HL-60 (cell line): ENCODE results near the gene ZNF497.

Source experiments
- DNase-seq, 2 experiments: peaks; one replicate each; pipeline ENCODE4 v3.0.0-alpha.2; 2010 to 2020; ENCODE audit warnings: low read depth in 1 of 2, low spot score in 1 of 2
- H3K27ac ChIP-seq: fragments of 250-450 bp; sonication (Bioruptor Pico); replicated peaks from 2 replicates; pipeline ENCODE4 v1.5.1; 2020; ENCODE audit warnings: mild to moderate bottlenecking, moderate library complexity
- H3K27me3 ChIP-seq: fragments of 250-450 bp; sonication (Bioruptor Pico); 2 replicates; pipeline ENCODE4 v1.5.1; 2021; ENCODE audit warnings: mild to moderate bottlenecking, moderate library complexity; ENCODE audit not compliant: insufficient read depth, poor library complexity, severe bottlenecking
- H3K4me3 ChIP-seq: replicated peaks from 2 replicates; pipeline ENCODE4 v1.5.1; 2011; ENCODE audit warnings: mild to moderate bottlenecking, control low read depth, low read length; ENCODE audit not compliant: insufficient read depth
- GABPA ChIP-seq: IDR thresholded peaks from 2 replicates; pipeline ENCODE4 v1.6.1; 2012; ENCODE audit warnings: low read depth
- POLR2AphosphoS5 ChIP-seq: IDR thresholded peaks from 2 replicates; pipeline ENCODE4 v1.6.1; 2012; ENCODE audit warnings: low read depth
- SPI1 ChIP-seq: IDR thresholded peaks from 2 replicates; pipeline ENCODE4 v1.6.1; 2012; ENCODE audit warnings: low read depth, mild to moderate bottlenecking, borderline replicate concordance
- TF ChIP-seq, protein P1 (sequence below): IDR thresholded peaks from 2 replicates; pipeline ENCODE4 v1.6.1; 2012; ENCODE audit warnings: low read depth; ENCODE audit not compliant: insufficient replicate concordance
- TF ChIP-seq, protein P2 (sequence below): IDR thresholded peaks from one replicate; pipeline ENCODE4 v1.5.1; 2011; ENCODE audit warnings: low read length, control low read depth, inconsistent platforms; ENCODE audit not compliant: insufficient read depth

Gene ZNF497

GRCh38 chr19:58326501-58326913, 36.0 kb downstream of the ZNF497 start:
- H3K27ac ChIP-seq = peak overlapping the region; percentile 83
- no peaks in the 10 kb centered on the region for H3K27me3 ChIP-seq
- H3K4me3 ChIP-seq = peak overlapping the region; percentile 54
- TF ChIP-seq POLR2AphosphoS5 (no peak), SPI1 (no peak), GABPA (no peak)
- TF ChIP-seq, protein P1, sequence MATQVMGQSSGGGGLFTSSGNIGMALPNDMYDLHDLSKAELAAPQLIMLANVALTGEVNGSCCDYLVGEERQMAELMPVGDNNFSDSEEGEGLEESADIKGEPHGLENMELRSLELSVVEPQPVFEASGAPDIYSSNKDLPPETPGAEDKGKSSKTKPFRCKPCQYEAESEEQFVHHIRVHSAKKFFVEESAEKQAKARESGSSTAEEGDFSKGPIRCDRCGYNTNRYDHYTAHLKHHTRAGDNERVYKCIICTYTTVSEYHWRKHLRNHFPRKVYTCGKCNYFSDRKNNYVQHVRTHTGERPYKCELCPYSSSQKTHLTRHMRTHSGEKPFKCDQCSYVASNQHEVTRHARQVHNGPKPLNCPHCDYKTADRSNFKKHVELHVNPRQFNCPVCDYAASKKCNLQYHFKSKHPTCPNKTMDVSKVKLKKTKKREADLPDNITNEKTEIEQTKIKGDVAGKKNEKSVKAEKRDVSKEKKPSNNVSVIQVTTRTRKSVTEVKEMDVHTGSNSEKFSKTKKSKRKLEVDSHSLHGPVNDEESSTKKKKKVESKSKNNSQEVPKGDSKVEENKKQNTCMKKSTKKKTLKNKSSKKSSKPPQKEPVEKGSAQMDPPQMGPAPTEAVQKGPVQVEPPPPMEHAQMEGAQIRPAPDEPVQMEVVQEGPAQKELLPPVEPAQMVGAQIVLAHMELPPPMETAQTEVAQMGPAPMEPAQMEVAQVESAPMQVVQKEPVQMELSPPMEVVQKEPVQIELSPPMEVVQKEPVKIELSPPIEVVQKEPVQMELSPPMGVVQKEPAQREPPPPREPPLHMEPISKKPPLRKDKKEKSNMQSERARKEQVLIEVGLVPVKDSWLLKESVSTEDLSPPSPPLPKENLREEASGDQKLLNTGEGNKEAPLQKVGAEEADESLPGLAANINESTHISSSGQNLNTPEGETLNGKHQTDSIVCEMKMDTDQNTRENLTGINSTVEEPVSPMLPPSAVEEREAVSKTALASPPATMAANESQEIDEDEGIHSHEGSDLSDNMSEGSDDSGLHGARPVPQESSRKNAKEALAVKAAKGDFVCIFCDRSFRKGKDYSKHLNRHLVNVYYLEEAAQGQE = no peak
- TF ChIP-seq, protein P2, sequence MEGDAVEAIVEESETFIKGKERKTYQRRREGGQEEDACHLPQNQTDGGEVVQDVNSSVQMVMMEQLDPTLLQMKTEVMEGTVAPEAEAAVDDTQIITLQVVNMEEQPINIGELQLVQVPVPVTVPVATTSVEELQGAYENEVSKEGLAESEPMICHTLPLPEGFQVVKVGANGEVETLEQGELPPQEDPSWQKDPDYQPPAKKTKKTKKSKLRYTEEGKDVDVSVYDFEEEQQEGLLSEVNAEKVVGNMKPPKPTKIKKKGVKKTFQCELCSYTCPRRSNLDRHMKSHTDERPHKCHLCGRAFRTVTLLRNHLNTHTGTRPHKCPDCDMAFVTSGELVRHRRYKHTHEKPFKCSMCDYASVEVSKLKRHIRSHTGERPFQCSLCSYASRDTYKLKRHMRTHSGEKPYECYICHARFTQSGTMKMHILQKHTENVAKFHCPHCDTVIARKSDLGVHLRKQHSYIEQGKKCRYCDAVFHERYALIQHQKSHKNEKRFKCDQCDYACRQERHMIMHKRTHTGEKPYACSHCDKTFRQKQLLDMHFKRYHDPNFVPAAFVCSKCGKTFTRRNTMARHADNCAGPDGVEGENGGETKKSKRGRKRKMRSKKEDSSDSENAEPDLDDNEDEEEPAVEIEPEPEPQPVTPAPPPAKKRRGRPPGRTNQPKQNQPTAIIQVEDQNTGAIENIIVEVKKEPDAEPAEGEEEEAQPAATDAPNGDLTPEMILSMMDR = no peak
- no peak for DNase-seq

GRCh38 chr19:58325311-58326022, 37.1 kb downstream of the ZNF497 start:
- Histone ChIP-seq H3K27ac (no peak overlapping the region), H3K4me3 (peak overlapping the region; percentile 54), H3K27me3 (no peaks in the 10 kb centered on the region)
- DNase-seq = no peak
- TF ChIP-seq GABPA = no peak
- no peak for TF ChIP-seq POLR2AphosphoS5
- TF ChIP-seq SPI1 = no peak
- TF ChIP-seq, protein P2 = no peak
- TF ChIP-seq, protein P1 = no peak

GRCh38 chr19:58319241-58319640, 43.3 kb downstream of the ZNF497 start:
- H3K27ac ChIP-seq = no peak overlapping the region
- no peaks in the 10 kb centered on the region for H3K27me3 ChIP-seq
- DNase-seq = no peak
- no peak overlapping the region for H3K4me3 ChIP-seq
- TF ChIP-seq POLR2AphosphoS5 = no peak
- TF ChIP-seq, protein P1 = no peak
- TF ChIP-seq GABPA = no peak
- TF ChIP-seq SPI1 = no peak
- TF ChIP-seq, protein P2 = no peak
